Tibial nerve (tissue), 4 donors: ENCODE measurements around the gene ZDHHC7. TPM values are rescaled to one million over a fixed set of nuclear protein-coding genes. Genes with fewer than 3 reads are reported as not detected.
A peak's percentile ranks its signal among the peaks of the same experiment; 100 is the strongest.

Source experiments
- DNase-seq, 2 donors: peaks; one replicate each; pipeline ENCODE4 v3.0.0-alpha.2; 2019; ENCODE audit warnings: low spot score in 2 of 2
- H3K27ac ChIP-seq, 4 donors: fragments of 200-600 bp; sonication (generic) in 3 of 4; one replicate each; pipeline ENCODE4 v1.5.1; 2017 to 2019; ENCODE audit warnings: mild to moderate bottlenecking in 1 of 4
- H3K27me3 ChIP-seq, 2 donors: fragments of 200-600 bp; sonication (generic) in 1 of 2; one replicate each; pipeline versions ENCODE4 v1.5.1 to v1.6.0; 2017 to 2019
- H3K36me3 ChIP-seq, 3 donors: fragments of 200-600 bp; sonication (generic); one replicate each; pipeline ENCODE4 v1.5.1; 2018 to 2019
- H3K4me1 ChIP-seq, 4 donors: fragments of 200-600 bp; sonication (generic) in 3 of 4; one replicate each; pipeline ENCODE4 v1.5.1; 2017 to 2019
- H3K4me3 ChIP-seq, 4 donors: fragments of 200-600 bp; sonication (generic) in 3 of 4; one replicate each; pipeline ENCODE4 v1.5.1; 2017 to 2019; ENCODE audit warnings: mild to moderate bottlenecking in 1 of 4, moderate library complexity in 1 of 4
- H3K9me3 ChIP-seq, 4 donors: fragments of 200-600 bp; sonication (generic) in 3 of 4; one replicate each; pipeline ENCODE4 v1.5.1; 2017 to 2019
- CTCF ChIP-seq, 5 experiments: fragments of 200-600 bp in 3 of 5; fragments of 450-650 bp in 2 of 5; sonication (generic) in 3 of 5; IDR thresholded peaks; one replicate each; pipeline ENCODE4 v1.5.1; 2016 to 2019; ENCODE audit warnings: antibody characterized with exemption in 5 of 5, mild to moderate bottlenecking in 3 of 5, moderate library complexity in 2 of 5
- EP300 ChIP-seq, 2 donors: sonication (generic); formaldehyde crosslinking; IDR thresholded peaks; one replicate each; pipeline ENCODE4 v1.6.1; 2017; ENCODE audit warnings: antibody characterized with exemption in 2 of 2, mild to moderate bottlenecking in 1 of 2
- POLR2A ChIP-seq, 2 donors: fragments of 450-650 bp; IDR thresholded peaks; one replicate each; pipeline ENCODE4 v1.6.1; 2017; ENCODE audit warnings: antibody characterized with exemption in 2 of 2, mild to moderate bottlenecking in 2 of 2, moderate library complexity in 2 of 2
- WGBS, 2 donors: methylation state at CpG; one replicate each; pipeline ENCODE4 v1.1.5; 2018; 5-methylcytosine and 5-hydroxymethylcytosine counted together
- total RNA-seq, 4 donors: library from RNA; depleted of rRNA; stranded (reverse); fragments of >200 nt; gene quantifications; one replicate each; pipeline ENCODE4 v1.1.0, GENCODE V29; 2016

ZDHHC7 gene
- total RNA-seq, 4 donors from 2014 or later = 58.1 to 75.6 (median 62.6) TPM

GRCh38 chr16:85003076-85003475 is 8.3 kb downstream of the ZDHHC7 start:
- Histone ChIP-seq H3K9me3 (no peaks in the 10 kb centered on the region), H3K4me1 (peaks cover 0 to 94% (median 58%) of the 10 kb centered on the region in 4 donors), H3K4me3 (peak overlapping the region in 2 of 4 donors; percentile 21 to 35), H3K27me3 (no peaks in the 10 kb centered on the region), H3K36me3 (peaks cover 0 to 12% (median 0%) of the 10 kb centered on the region in 3 donors), H3K27ac (peak overlapping the region; percentile 63 to 88 (median 80))
- DNase-seq = no peak
- no peak for TF ChIP-seq EP300 (IDR thresholded peaks at IDR 0.05)
- no peak for TF ChIP-seq POLR2A (IDR thresholded peaks at IDR 0.05)
- no peak for TF ChIP-seq CTCF (IDR thresholded peaks at IDR 0.05)
- whole genome bisulfite sequencing, 2 donors = 58 to 77% methylated on average over 13 of the region's 13 CpGs

GRCh38 chr16:85002608-85003007 is 8.7 kb downstream of the ZDHHC7 start:
- Histone ChIP-seq H3K27ac (peak overlapping the region; percentile 63 to 88 (median 80)), H3K27me3 (no peaks in the 10 kb centered on the region), H3K9me3 (no peaks in the 10 kb centered on the region), H3K4me1 (peaks cover 0 to 89% (median 58%) of the 10 kb centered on the region in 4 donors), H3K4me3 (peak overlapping the region in 3 of 4 donors; percentile 4 to 35 (median 21)), H3K36me3 (peaks cover 0 to 9% (median 0%) of the 10 kb centered on the region in 3 donors)
- peak in 1 of 2 donors; percentile 41 for DNase-seq
- TF ChIP-seq CTCF (IDR thresholded peaks at IDR 0.05) (no peak), POLR2A (IDR thresholded peaks at IDR 0.05) (peak in 1 of 2 donors; percentile 6), EP300 (IDR thresholded peaks at IDR 0.05) (peak in 1 of 2 donors; percentile 38)
- WGBS, 2 donors = 20 to 26% methylated on average over 12 of the region's 12 CpGs

- Histone ChIP-seq H3K4me1 (peaks cover 0 to 84% (median 58%) of the 10 kb centered on the region in 4 donors), H3K36me3 (peaks cover 0 to 7% (median 0%) of the 10 kb centered on the region in 3 donors), H3K27ac (peak overlapping the region; percentile 63 to 88 (median 80)), H3K4me3 (peak overlapping the region in 3 of 4 donors; percentile 4 to 35 (median 21)), H3K9me3 (no peaks in the 10 kb centered on the region), H3K27me3 (no peaks in the 10 kb centered on the region)
- TF ChIP-seq EP300 (IDR thresholded peaks at IDR 0.05) (no peak), POLR2A (IDR thresholded peaks at IDR 0.05) (no peak), CTCF (IDR thresholded peaks at IDR 0.05) (no peak)
- no peak for DNase-seq
- 19 to 23% methylated on average over 10 of the region's 10 CpGs for WGBS, 2 donors
These were observed 9.2 kb downstream of the ZDHHC7 start for GRCh38 chr16:85002099-85002541.

- Histone ChIP-seq H3K4me1 (peaks cover 0 to 75% (median 46%) of the 10 kb centered on the region in 4 donors), H3K36me3 (peaks cover 0 to 7% (median 0%) of the 10 kb centered on the region in 3 donors), H3K27me3 (no peaks in the 10 kb centered on the region), H3K4me3 (no peak overlapping the region), H3K9me3 (no peaks in the 10 kb centered on the region), H3K27ac (peak overlapping the region in 2 of 4 donors; percentile 38 to 88)
- DNase-seq = no peak
- TF ChIP-seq POLR2A (IDR thresholded peaks at IDR 0.05) (no peak), EP300 (IDR thresholded peaks at IDR 0.05) (no peak), CTCF (IDR thresholded peaks at IDR 0.05) (no peak)
- WGBS, 2 donors = 91 to 94% methylated on average over 11 of the region's 11 CpGs
These were observed 11.4 kb downstream of the ZDHHC7 start for GRCh38 chr16:84999857-85000480.

- peaks cover 0 to 11% (median 0%) of the 10 kb centered on the region in 3 donors for H3K36me3 ChIP-seq
- peaks cover 0 to 75% (median 43%) of the 10 kb centered on the region in 4 donors for H3K4me1 ChIP-seq
- H3K27ac ChIP-seq = peak overlapping the region in 1 of 4 donors; percentile 38
These were observed 12.1 kb downstream of the ZDHHC7 start for GRCh38 chr16:84999200-84999599.

More at GRCh38 chr16:84999200-84999599, 12.1 kb downstream of the ZDHHC7 start:
- H3K27me3 ChIP-seq = no peaks in the 10 kb centered on the region
- WGBS, 2 donors = 56 to 57% methylated on average over 3 of the region's 3 CpGs
- no peak overlapping the region for H3K4me3 ChIP-seq
- H3K9me3 ChIP-seq = no peaks in the 10 kb centered on the region
- DNase-seq = no peak
- TF ChIP-seq EP300 (IDR thresholded peaks at IDR 0.05) (no peak), POLR2A (IDR thresholded peaks at IDR 0.05) (no peak), CTCF (IDR thresholded peaks at IDR 0.05) (no peak)
